ENCODE measurements around the gene SYCP3.

GRCh38 chr12:101748907-101749306 is 9.6 kb upstream of the SYCP3 start:
- TF ChIP-seq CTCF (IDR thresholded peaks at IDR 0.05) (no peak), POLR2A (IDR thresholded peaks at IDR 0.05) (no peak)
